Activated CD4-positive, alpha-beta T cell treated with anti-CD3 and anti-CD28 coated beads for 24 hours (primary cell): ENCODE data around the gene ZNF143.
"Not testable (repeated sequence)": the region's sequence is repeated elsewhere in the genome, so short reads cannot be mapped to it uniquely, and the experiment has no call there.

Experiments used
- DNase-seq, 2 donors: peaks; one replicate each; pipeline ENCODE4 v3.0.0-alpha.2; 2020; ENCODE audit warnings: low read depth in 2 of 2

The ZNF143 gene

DNA sequence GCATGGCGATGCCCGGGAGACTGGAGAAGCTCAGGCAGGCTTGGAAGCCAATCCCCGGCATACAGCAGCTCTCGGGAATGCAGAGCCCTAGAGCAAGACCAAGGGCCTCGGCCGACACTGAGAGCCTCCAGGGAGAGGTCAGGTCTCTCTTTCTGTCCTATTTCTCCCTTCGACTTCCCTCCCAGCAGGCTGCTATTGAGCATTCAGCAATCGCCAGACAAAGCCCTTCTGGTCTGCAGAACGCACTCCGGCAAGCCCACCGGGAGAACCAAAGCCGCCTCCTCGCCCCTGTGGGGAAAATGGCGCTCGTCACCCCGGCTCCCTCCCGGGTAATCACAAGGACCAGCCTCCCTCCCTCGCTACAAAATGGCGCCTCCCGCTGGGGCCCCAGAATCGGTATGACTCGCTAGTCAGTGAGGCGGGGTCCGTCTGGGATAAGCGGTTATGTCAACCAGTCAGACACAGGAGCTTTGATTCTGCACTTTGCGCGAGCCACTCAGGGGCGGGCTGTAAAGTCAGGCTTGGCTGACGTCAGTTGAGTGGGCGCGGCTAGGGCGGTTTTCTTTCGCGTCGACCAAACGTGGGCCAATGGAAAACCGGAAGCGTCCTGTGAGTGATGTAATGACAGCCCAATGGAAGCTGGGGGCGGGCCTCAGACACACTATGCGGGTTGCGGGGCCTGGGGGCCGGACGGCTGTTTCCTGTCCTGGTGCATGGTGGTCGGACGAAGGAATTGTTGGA, at the start of gene ZNF143:
TSS of gene ZNF143 (plus strand) at position 691 of the 741 bp plus-strand sequence. CDS start 10,297 bp downstream, outside the sequence.
- peak; percentile 99 to 100 for DNase-seq

DNA sequence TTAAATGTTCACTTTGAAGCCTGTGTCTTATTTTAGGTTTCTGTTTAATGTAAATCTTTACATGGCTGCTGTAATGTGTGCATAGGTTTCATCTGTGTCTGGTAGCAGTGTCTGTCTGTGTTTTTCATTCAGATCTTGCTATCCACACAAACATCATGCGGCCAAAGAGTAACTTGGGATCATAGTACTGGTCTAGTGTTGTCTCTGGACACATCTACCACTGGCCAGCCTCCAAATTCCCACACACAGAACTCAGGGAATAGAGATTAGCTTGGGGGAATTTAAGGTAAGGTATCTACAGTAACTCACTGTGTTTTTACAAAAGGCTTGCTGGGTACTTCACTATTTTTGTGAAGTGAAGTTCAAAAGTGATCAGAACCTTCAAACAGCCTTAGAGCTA, 32.1 kb upstream of the ZNF143 start:
- no peak for DNase-seq

DNA sequence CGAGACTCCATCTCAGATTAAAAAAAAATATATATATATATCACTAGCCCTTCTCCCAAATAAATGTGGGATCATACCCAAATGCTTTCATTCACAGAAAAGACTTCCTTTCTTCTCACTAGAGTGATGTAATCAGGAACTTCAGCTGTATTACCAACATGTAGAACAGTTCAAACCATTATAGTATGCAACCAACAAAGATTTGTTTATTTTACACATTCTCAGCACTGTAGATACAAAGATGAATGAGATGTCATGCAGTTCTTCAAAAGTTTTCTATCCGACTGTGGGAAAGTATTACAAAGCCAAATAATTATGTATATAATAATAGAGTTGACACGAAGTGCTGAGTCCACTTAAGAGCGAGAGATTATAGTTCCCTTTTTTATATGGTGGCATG, 22.2 kb upstream of the ZNF143 start:
- no peak for DNase-seq

DNA sequence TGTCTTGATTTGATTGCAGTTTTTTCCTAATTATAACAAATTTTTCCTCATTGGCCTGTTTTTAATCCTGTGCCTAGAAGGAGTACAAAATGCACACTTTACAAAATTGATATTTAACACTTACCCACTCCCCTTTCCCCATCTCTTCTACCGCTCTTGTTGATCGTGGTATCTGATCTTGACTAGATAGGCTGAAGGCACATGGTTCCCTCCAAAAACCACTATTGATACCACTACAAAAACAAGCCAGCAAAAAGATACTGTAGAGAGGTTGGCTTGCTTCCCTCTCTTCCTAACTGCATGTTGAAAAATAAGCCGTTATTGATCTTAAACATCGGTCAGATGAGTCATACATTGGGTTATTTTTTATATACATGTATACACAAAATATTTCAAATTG, 14.6 kb upstream of the ZNF143 start:
- DNase-seq: no peak

DNA sequence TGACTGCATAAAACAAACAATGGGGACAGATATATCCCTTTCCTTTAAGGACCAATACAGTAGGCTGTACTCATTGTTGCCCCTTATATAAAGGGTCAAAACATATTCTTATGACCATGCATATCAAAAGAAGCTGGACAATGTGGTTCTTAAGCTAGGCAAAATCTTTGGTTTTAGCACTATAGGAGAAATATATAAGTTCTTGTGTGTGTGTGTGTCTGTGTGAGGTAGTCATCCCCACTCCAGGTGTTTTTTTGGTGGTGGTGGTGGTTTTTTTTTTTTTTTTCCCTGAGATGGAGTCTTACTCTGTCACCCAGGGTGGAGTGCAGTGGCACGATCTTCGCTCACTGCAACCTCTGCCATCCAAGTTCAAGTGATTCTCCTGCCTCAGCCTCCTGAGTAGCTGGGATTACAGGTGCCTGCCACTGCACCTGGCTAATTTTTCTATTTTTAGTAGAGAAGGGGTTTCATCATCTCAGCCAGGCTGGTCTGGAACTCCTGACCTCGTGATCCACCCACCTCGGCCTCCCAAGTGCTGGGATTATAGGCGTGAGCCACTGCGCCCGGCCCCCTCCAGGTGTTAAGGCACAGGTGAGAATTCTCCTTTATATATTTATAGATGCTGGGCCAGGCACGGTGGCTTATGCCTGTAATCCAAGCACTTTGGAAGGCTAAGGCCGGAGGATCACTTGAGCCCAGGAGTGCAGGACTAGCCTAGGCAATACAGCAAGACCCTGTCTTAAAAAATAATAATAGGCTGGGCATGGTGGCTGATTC, 12.0 kb upstream of the ZNF143 start:
- DNase-seq: no peak

DNA sequence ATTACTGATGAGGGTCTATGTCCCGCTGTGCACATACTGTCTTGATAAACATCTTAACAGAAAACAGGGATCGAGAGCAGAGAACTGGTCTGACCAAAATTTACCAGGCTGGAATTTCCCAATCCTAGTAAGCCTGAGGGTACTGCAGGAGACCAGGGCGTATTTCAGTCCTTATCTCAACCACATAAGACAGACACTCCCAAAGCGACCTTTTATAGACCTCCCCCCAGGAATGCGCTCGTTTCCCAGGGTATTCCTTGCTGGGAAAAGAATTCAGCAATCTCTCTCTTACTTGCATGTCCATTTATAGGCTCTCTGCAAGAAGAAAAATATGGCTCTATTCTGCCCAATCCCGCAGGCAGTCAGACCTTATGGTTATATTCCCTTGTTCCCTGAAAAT, 8.8 kb upstream of the ZNF143 start:
- DNase-seq: not testable (repeated sequence)

DNA sequence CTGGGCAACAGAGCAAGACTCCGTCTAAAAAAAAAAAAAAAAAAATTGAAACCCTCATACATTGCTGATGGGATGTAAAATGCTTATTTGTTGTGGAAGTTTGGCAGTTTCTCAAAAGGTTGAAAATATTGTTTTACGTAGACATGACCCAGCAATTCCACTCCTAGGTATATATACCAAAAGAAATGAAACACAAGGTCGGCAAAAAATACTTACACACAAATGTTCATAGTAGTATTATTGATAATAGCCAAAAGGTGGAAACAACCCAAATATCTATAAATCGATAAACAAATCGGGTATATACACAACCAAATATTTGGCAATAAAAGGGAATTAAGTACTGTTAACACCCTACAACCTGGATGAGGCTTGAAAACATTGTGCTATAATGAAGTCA, 5.1 kb upstream of the ZNF143 start:
- DNase-seq: no peak

DNA sequence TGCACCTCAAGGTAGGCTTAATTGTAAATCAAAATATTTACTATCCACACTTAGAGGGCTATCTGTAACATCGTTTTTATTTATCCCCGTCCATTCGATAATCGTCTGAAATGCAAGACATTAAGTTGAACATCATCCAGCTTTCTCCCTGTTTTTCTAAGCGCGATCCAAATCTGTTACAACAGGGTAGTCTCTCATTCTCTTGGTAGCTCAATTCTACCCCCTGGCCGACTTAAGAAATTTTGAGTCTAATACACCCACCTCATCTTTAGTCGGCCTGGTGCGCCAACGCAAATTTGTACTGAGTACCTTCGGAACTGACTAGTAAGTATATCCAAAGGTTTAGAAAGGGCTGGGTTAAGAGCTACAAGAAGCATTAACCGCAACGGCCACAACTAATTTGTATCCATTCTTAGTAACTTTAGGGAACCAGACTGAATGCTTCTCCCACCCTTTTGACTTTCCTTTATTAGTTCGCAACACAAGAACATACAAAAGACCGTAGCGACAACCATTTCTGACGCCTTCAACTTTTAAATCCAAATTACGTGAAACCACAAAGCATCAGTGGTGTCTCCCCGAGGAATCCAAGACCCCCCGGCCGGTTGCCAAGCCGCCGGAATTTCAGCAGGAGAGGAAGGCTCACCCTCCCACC, 1.0 kb upstream of the ZNF143 start:
- peak in 1 of 2 donors; percentile 20 for DNase-seq

DNA sequence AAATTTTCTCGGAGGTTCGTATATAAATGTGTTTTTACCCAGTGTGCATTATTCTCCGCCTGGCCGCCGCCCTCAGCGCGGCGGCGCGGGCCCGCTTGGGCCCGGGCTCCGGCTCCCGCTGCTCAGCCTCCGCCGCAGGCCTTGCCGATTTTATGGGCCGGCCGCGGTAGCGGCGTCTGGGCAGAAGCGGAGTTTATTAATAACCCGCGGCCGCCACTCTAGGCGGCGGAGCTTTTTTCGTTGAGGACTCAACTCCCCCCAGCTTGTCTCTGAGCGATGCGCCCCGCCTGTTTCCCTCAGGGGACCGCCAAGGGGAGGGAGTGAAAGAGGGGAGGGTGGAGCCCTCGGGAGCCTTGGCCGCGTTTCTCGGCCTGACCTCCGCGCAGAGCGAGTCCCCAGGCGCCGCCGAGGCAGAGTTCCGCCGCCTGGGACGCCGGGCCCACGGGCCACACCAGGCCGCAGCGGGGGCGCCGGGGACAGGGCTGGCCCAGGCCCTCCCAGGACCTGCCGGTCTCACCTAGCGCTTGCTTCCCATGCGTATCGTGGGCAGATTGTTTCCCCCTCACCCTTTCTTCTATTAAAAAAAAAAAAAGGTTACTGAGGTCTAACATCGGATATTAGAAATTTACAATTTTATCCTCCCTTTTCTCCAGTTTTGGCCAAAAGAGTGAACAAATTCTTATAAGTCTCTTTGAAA, 399 bp downstream of the ZNF143 start:
- DNase-seq: peak; percentile 41 to 65

DNA sequence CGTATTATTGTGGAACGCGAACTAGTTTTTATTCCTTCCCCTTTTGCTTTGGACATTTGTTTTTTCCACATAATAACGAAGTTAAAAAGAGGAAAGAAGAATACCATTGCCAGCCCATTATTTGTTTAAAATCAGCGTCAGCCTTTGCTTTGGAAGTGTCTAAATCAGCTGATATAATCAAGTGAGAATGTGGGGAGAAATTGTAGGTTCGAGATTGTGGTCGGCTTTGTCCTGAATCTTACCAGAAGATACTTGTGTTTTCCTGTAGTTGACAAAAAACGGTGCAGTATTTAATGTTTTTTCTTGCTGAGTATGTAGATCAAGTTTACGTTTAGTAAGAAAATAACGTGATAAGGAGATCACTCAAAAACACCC, 935 bp downstream of the ZNF143 start:
- no peak for DNase-seq

DNA sequence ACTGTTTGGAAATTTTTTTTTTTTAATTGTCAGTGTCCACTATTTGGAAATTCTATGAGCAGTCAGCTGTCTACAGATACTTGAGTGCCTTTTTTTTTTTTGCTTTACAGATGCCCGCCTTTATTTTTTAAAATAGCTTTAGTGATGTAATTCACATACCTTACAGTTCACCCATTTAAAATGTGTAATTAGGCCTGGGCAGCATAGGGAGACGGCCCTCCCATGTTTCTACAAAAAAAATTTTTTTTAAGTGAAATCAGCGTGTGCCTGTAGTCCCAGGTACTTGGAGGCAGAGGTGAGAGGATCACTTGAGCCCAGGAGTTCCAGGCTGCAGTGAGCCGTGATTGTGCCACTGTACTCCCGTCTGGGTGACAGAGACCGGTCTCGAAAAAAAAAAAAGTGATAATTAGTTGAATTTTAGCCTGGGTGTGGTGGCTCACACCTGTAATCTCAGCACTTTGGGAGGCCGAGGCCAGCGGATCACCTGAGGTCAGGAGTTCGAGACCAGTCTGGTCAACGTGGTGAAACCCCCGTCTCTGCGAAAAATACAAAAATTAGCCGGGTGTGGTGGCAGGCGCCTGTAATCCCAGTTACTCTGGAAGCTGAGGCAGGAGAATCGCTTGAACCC, 1.5 kb downstream of the ZNF143 start:
- no peak for DNase-seq

DNA sequence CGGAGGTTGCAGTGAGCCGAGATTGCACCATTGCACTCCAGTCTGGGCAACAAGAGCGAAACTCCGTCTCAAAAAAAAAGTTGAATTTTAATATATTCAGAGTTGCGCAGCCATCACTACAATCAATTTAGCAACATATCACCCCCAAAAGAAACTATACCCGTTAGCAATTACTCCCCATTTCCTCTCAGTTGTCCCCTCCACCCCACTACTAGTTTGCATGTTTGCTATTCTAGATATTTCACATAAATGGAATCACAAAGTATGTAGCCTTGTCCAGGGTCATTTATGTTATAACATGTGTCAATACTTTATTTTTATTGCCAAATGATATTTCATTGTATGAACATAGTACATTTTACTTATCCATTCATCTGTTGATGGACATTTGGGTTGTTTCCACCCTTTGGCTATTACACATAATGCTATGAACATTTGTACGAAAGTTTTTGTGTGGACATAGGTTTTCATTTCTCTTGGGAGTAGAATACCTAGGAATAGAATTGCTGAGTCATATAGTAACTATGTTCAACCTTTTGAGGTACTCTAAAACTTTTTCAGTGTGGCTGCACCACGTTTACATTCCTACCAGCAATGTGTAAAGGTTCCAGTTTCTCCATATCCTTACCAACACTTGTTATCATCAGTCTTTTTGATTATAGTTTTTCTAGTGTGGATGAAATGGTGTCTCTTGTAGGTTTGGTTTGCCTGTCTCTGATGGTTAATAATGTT, 2.2 kb downstream of the ZNF143 start:
- DNase-seq: no peak

DNA sequence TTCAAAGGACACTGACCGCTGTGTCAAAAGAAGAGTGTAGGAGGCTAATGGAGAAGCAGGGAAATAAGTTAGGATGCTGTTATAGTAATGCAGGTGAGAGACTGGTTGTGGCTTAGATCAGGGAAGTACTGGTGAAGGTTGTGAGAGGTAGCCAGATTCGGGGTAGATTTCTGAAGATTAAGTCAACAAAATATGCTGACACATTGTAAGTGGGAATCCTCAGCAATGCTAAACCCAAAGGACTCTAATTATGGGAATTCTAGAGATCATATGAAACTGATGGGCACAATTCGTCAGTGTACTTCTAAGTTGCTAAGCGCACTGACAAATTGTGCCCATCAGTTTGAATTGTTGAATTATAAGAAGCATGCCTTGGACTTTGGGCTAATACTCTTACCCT, 10.0 kb downstream of the ZNF143 start:
- no peak for DNase-seq

DNA sequence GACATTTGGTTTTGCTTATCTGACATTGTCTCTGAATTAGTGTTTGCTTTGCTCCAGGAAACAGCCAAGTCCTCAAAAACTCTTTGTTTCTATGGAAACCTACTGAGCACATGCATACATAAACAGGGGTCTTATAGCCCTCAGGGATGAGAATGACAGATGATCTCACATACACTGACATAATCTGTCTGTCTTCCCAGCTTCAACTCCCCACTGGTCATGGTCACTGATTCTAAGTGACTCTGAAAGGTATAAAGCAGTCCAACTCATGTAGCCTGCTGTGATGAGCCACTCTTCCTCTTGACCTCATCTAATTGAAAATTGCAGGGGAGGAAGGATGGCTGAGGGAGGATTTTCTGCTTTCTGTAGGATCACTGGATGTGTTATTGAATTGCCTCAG, 12.6 kb downstream of the ZNF143 start:
- DNase-seq: no peak

DNA sequence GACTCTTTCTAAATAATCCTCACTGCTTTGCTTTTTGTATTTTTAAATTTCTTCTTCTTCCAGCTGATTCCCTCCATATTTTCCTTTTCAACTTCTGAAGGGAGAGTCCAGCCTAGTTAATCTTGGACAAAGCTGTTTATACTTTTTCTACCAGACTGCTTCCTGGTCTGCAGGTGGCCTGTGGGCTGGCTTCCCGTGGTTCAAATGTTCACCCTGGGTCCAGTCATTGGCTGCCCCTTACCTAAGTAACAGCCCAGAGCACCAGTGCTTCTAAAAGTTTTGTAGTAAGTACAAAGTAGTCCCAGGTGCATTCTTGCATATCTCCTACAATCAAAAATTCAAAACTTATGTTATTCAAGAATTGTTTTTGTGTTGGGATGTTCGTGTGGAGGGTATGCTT, 19.1 kb downstream of the ZNF143 start:
- DNase-seq: no peak

DNA sequence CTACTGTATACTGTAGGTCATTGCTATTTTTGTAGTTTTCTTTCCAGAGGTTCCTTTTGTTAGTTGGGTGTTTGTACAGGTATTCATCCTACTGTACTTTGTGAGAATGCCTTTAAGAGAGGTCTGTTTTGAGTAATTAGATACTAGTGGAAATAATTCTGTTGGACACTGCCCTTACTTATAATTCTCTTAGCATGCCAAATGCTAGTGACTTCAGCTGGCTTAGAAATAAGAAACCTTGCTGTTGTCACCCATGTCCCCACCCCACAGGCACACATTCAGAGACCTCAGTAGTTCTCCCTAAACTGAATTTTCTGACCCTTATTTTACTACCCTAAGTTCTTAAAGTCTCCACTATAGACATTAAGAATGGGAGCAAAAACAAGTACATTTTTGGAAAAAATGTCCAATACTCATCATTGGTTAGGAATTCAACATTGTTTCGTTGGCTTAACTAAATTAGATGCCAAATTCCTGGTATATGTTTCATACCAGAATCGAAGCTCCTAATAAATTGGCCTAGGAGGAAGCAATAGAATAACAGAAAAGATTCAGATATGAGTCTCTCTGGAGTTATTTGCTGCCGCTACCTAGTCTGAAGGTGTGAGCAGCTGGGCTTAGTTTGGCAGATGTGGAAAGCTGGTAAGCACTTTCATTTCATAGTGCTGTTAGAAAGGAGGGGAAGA, 28.4 kb downstream of the ZNF143 start:
- DNase-seq: no peak

DNA sequence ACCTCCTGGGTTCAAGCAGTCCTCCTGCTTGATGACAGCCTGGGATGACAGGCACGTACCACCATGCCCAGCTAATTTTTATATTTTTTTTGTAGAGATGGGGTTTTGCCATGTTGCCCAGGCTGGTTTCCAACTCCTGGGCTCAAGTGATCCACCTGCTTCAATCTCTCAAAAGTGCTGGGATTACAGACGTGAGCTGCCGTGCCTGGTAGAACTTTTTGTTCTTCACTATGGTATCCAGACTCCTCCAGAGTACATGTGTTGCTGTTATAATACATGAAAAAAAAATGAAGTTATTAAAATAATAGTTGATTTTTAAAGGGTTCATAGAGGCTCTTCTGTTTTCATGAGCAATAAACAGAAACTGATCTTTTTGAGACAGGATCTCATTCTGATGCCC, 29.6 kb downstream of the ZNF143 start:
- no peak for DNase-seq

DNA sequence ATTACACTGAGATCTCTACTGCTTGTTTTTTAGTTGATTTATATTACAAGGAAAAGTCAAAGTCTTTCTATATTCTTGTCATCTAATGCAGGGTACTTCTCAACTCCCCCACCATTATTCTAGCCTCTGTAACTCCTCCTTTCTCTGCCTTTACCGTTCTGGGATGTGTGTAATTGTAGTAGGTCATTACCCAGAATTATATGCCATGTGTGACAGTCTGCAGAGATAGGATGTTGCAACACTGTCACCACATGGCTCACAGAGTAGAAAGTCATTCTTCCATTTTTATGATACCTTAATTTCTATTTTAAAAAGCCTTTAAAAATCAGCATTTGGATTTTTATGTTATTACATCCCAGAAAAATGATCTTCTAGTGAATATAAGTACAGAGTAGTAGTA, 32.7 kb downstream of the ZNF143 start:
- DNase-seq: no peak

DNA sequence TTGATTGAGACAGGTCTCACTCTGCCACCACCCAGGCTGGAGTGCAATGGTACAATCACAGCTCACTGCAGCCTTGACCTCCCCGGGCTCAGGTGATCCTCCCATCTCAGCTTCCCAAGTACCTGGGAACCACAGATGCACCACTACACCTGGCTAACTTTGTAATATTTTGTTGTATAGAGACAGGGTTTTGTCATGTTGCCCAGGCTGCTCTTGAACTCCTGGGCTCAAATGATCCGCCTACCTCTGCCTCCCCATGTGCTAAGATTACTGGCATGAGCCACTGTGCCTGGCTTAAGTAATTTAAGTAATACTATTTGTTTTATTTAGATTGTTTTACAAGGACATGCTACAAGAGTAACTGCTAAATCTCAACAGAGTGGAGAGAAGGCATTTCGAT, 33.5 kb downstream of the ZNF143 start:
- DNase-seq: no peak

DNA sequence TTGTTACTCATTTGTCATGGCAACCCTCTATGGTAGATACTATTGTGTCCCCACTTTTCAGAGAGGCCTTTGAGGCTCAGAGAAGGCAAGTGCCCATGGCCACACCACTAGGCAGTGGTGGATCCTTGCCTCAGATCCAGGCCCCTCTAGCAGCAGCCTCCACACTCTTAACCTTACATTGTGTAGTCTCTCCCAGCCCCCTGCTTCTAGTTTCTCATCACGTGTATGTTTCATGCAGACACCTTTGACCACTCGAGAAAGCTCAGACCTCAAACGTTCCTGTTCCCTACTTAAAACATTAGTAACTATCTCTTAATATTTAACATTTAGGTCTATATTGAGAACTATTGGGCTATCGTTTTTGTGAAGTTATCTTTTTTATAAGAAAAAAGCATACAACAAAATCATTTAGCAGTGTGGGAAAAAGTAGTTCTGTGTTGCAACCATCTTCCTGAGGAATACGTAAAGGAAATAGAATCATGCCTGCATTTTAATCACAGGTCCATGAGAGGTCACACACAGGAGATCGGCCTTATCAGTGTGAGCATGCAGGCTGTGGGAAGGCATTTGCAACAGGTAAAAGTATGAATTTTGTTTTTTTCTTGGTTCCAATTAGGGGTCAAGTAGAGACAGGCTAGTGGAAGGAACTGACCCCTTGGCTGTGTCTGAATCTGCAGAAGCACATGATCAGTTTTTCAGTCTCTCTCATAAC, 35.1 kb downstream of the ZNF143 start:
- DNase-seq: no peak
